OCI-M2 (cell line): ENCODE results near the gene LRRC42.

Experiments
- DNase-seq: peaks from one replicate; lab custom pipeline; 2025; ENCODE audit not compliant: unreplicated experiment; lab: John Stamatoyannopoulos, UW

LRRC42 gene

DNA sequence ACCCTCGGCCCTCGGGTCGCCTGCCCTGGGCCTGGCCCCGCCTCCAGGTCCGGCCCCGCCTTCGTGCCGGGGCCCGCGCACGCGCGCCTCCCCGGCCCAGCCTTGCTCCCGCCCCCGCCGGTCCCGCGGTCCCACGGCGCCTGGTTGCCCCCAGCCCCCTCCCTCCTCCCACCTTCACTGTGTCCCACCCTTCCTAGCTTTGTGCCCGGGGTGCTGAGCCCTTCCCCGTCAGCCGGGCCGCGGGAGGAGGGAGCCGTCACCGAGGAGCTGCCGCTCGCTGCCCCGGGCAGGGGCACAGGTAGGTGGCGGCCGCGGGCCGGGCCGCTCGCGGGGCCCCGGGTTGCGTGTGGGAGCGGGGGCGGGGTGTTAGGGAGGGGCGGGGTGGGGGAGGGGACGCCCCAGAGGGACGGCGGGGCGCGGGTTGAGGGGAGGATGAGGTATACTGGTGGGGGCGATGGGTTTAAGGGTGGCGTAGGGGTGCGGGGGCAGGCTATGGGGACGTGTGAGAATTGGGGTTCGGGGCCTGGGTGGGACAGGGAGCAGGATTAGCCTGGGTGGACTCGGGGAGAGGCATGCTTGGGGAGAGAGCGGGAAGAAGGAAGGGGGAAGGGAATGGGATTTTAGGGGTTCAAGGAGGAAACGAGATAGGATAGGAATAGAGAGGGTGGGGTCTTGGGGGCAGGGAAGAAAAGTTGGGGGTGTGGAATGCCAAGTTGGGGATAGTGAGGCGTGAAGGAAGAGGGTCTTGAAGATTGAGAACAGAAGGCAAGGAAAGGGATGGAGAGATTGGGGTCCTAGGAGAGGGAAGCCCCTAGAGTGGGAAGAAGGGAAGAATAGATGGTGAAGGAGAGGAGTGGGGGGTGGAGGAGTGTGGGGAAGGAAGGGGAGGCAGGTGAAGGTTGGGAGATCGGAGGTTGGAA is at the start of gene LRRC42:
TSS of gene LRRC42 (plus strand) at position 99 of the 920 bp plus-strand sequence. CDS start 5,650 bp downstream, outside the sequence.
- no peak for DNase-seq

DNA sequence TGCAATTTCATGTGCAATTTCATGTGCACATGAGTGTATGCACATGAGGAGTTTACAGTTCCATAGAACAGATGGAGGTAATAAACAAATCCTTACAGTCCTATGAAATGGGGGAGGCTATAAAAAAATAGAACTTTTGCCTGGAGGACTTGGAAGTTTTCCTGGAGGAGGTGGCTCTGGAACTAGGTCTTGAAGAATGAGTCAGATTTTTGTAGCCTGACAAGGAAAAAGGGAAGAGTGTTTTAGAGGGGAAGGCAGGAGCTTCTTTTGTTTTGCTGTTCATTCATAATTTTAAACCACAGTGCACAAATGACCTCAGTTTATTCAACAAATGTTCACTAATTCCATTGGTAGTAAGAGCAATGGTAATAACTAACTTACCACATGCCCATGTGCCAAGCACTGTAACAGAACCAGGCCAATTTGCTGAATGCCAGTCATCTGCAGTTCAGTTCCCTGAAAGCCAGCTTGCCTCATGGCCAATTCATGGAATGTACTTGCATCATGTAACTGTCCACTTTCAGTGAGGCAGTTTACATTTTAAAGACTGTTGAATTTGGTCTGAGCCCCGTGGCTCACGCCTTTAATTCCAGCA is 49.4 kb upstream of the LRRC42 start:
- no peak for DNase-seq

DNA sequence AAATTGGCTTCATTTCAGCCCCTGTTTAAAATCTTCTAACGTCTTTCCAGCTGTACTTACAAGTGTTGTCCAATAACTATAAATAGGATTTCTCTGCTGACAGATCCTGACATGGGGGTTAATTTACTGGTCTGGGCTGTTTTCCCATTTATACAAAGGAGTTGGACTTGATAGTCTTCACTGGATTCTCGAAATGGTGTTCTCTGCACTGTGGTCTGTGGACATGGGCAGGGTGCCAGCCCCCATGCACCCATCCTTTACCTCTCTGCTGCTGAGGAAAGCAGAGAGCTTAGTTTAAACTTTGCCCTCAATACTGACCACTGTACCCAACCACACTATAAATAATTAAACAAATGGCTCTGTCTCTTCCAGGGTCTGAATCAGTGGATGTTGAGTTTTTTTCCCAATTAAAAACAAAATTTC is 46.9 kb upstream of the LRRC42 start:
- no peak for DNase-seq

DNA sequence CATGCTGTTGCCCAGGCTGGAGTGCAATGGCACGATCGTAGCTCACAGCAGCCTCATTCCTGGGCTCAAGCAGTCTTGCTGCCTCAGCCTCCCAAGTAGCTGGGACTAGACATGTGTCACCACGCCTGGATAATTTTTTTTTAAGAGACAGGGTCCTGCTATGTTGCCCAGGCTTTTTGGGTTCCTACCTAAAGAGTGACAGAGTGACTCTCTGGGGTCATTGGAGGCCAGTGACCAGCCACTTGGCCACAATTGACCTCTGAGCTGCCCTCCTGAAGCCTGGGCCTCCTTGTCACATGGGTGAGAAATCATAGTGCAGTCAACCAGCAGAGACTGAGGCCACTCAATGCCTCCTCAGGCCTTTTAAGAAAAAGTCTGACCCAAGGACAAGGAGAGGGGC is 46.4 kb upstream of the LRRC42 start:
- no peak for DNase-seq

DNA sequence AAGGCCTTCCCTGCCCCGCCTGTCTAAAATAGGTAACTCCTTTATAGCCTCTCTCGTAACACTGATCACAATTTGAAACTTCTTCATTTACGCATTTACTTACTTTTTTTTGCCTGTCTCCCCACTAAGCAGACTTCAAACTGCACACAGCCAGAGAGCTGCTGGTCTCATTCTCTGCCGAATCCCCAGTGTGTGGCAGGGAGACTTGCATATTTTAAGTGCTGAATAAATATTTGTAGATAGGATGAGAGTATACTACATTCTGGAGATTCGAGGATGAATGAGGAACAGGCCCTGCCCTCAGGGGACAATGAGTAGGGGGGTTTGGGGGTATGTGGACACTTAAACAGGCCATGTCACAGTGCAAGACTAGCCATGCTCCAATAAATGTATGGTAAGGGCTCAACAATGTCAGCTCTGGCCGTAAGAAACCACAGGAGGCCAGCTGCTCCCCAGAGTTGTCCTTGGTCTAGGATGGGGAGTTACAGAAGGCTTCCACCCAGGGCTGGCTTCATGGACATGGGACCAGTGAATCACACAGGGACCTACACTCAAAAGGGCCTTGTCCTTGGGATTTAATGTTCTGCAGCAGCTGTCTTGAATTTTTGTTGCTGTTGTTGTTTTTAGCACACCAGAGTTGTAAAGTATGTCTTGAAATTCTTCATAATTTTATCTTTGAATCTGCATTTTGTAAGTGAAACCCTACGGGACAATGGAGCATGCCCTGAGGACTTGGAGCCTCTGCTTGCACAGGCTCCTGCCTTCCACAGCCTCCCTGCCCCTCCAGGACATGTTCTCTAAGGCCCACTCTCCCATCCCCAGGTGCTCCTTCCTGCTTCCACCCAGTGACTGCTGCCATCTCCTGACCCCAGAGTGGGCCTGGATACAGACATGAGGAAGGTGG is 43.7 kb upstream of the LRRC42 start:
- no peak for DNase-seq

- DNase-seq, result no peak
Observed at GRCh38 chr1:53905509-53905908, 40.6 kb upstream of the LRRC42 start.

- DNase-seq, result no peak
Observed at GRCh38 chr1:53906121-53906520, 40.0 kb upstream of the LRRC42 start.

- DNase-seq, result no peak
Observed at GRCh38 chr1:53909946-53910345, 36.2 kb upstream of the LRRC42 start.

DNA sequence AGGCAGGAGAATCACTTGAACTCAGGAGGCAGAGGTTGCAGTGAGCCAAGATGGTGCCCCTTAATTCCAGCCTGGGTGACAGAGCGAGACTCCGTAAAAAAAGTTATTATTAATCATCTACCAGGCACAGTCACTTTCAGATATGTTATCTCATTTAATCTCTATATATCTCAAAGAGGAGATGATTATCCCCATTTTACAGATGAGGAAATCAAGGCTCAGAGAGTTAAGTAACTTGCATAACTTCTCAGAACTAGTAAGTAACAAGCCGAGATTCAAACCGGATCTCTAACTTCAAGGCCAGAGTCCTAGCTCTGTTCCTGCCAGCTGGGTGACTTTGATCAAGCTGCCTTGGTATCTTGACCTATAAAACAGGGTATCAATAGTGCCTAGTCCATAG is 34.7 kb upstream of the LRRC42 start:
- DNase-seq, result no peak

- no peak for DNase-seq
Observed at GRCh38 chr1:53913352-53914033, 32.7 kb upstream of the LRRC42 start.

GRCh38 chr1:53918343-53918742 is 27.8 kb upstream of the LRRC42 start:
- no peak for DNase-seq

DNA sequence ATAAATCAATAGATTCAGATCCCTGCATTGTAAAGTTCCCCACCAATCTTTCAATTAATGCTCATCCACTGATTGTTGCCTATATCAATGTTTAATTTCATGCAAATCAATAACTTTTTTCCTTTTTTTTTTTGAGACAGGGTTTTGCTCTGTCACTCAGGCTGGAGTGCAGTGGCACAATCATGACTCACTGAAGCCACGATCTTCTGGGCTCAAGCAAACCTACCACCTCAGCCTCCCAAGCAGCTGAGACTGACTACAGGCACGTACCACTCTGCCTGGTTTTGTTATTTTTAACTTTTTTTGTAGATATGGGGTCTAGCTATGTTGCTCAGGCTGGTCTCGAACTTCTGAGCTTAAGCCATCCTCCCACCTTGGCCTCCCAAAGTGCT is 26.5 kb upstream of the LRRC42 start:
- no peak for DNase-seq

GRCh38 chr1:53927376-53927881 is 18.7 kb upstream of the LRRC42 start:
- no peak for DNase-seq

GRCh38 chr1:53929246-53929960 is 16.7 kb upstream of the LRRC42 start:
- DNase-seq, result no peak

DNA sequence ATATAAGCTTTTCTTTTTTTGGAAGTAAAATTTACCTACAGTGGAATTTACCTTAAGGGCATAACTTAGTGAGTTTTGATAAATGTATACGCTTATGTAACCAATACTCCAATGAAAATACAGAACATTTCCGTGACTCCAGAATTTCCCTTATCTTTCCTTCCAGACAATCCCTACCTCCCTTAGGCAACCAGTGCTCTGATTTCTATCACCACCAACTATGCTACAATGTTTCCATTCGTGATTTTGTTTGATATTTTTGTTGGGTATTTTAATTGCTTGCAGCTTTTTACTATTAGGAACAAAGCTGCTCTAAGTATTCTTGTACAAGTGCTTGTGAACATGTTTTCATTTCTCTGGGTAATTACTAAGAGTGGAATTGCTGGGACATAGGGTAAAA is 15.2 kb upstream of the LRRC42 start:
- DNase-seq, result no peak

DNA sequence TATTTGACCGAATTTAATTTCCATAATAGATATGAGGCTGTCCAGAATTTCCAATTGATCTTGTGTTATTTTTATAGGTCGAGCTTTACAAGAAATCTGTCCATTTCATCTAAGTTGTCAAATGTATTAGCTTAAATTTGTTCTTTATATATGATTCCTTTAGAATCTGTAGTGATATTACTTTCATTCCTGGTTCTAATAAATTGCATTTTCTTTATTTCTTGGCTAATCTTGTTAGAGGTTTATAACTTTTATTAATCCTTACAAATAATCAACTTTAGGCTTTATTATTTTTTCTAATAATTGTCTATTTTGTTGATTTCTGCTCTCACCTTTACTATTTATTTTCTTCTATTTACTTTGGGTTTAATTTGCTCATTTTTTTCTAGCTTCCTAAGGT is 14.6 kb upstream of the LRRC42 start:
- no peak for DNase-seq

DNA sequence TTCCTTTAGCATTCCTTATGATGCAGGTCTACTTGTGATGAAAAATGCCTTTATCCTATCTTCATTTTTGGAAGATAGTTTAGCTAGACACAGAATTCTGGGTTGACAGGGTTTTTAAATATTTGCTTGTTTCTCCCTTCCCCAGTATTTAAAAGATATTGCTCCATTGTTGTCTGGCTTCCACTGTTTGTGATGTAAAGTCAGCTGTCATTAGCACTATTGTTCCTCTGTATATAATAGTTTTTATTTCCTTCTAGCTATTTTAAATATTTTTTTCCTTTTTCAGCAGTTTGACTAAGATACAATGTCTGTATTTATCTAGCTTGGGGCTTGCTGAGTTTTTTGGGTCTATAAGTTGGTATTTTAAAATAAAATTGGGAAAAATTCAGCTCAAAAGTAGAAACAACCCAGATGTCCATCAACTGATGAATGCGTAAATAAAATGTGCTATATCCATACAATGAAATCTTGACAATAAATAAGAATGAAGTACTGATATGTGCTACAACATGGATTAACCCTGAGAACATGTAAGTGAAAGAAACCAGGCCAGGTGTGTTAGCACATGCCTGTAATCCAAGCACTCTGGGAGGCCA is 11.9 kb upstream of the LRRC42 start:
- no peak for DNase-seq

GRCh38 chr1:53936430-53936829 is 9.7 kb upstream of the LRRC42 start:
- no peak for DNase-seq

GRCh38 chr1:53938136-53938830 is 7.9 kb upstream of the LRRC42 start:
- no peak for DNase-seq
